IMR-90 (cell line): ENCODE results near the gene VAC14. TPM values are rescaled to one million over a fixed set of nuclear protein-coding genes. Genes with fewer than 3 reads are reported as not detected.
A peak's percentile ranks its signal among the peaks of the same experiment; 100 is the strongest.

Experiments
- ATAC-seq: fragments of 200-7000 bp; cut with Tn5 transposase; 2 replicates; pipeline ENCODE4 v1.9.1; 2020; ENCODE audit warnings: low read depth, mild to moderate bottlenecking, moderate library complexity
- BruUV-seq: library from RNA; stranded (reverse); fragments of 400-500 nt; replicated peaks from 2 replicates; lab custom pipeline; 2021; lab: Mats Ljungman, UMichigan
- CTCF ChIA-PET: fragments of 300-600 bp; formaldehyde crosslinking; extraction: SDS; loops from one replicate; lab custom pipeline; 2021; ENCODE audit warnings: antibody characterized with exemption; lab: Yijun Ruan, JAX
- POLR2A ChIA-PET: fragments of 300-600 bp; sonication (Branson Sonifier 250); formaldehyde crosslinking; loops from one replicate; lab custom pipeline; 2022; ENCODE audit warnings: antibody characterized with exemption; ENCODE audit not compliant: unreplicated experiment; lab: Charles Lee
- DNase-seq: peaks from one replicate; pipeline ENCODE4 v3.0.0; 2013
- H2AFZ ChIP-seq: replicated peaks from 2 replicates; pipeline ENCODE3; 2013; ENCODE audit warnings: low read length, mild to moderate bottlenecking; ENCODE audit not compliant: poor library complexity
- H2AK5ac ChIP-seq: 2 replicates; pipeline ENCODE4 v1.6.1; 2013; ENCODE audit warnings: low read depth, low read length, inconsistent platforms
- H2AK9ac ChIP-seq: replicated peaks from 2 replicates; pipeline ENCODE3; 2013; ENCODE audit warnings: mild to moderate bottlenecking, low read depth, low read length, moderate library complexity; ENCODE audit not compliant: poor library complexity
- H2BK120ac ChIP-seq: 2 replicates; pipeline ENCODE4 v1.6.1; 2013; ENCODE audit warnings: low read depth, low read length, inconsistent platforms
- H2BK15ac ChIP-seq: 3 replicates; pipeline ENCODE4 v1.6.1; 2013; ENCODE audit warnings: low read depth, low read length, inconsistent platforms
- H2BK20ac ChIP-seq: 2 replicates; pipeline ENCODE4 v1.6.1; 2013; ENCODE audit warnings: low read depth, mild to moderate bottlenecking, inconsistent platforms, low read length, moderate library complexity
- H2BK5ac ChIP-seq: 2 replicates; pipeline ENCODE4 v1.6.1; 2013; ENCODE audit warnings: mild to moderate bottlenecking, low read depth, low read length, inconsistent platforms; ENCODE audit not compliant: poor library complexity, severe bottlenecking
- H3K14ac ChIP-seq: replicated peaks from 2 replicates; pipeline ENCODE4 v1.6.1; 2013; ENCODE audit warnings: low read depth, low read length, inconsistent platforms
- H3K18ac ChIP-seq: 2 replicates; pipeline ENCODE4 v1.6.1; 2013; ENCODE audit warnings: low read depth, low read length, control low read depth
- H3K23ac ChIP-seq: 2 replicates; pipeline ENCODE4 v1.6.1; 2013; ENCODE audit warnings: low read depth, low read length, inconsistent platforms
- H3K27ac ChIP-seq: 2 replicates; pipeline ENCODE4 v1.5.1; 2013; ENCODE audit warnings: mild to moderate bottlenecking, control low read depth, low read length; ENCODE audit not compliant: insufficient read depth
- H3K27me3 ChIP-seq: 2 replicates; pipeline ENCODE4 v1.6.1; 2013; ENCODE audit warnings: low read length; ENCODE audit not compliant: control insufficient read depth, insufficient read depth
- H3K36me3 ChIP-seq: 2 replicates; pipeline ENCODE4 v1.6.1; 2013; ENCODE audit warnings: low read length, mixed read lengths; ENCODE audit not compliant: control insufficient read depth, insufficient read depth
- H3K4ac ChIP-seq: 2 replicates; pipeline ENCODE4 v1.6.1; 2013; ENCODE audit warnings: low read depth, low read length, inconsistent platforms
- H3K4me1 ChIP-seq: 2 replicates; pipeline ENCODE4 v1.6.1; 2013; ENCODE audit warnings: low read length, mixed read lengths; ENCODE audit not compliant: control insufficient read depth, insufficient read depth
- H3K4me2 ChIP-seq: 2 replicates; pipeline ENCODE4 v1.6.1; 2013; ENCODE audit warnings: low read depth, mild to moderate bottlenecking, control low read depth, low read length, moderate library complexity
- H3K4me3 ChIP-seq: 2 replicates; pipeline ENCODE4 v1.5.1; 2013; ENCODE audit warnings: low read depth, mild to moderate bottlenecking, control low read depth, low read length, moderate library complexity; ENCODE audit not compliant: insufficient read depth
- H3K56ac ChIP-seq: 2 replicates; pipeline ENCODE4 v1.6.1; 2013; ENCODE audit warnings: low read length, inconsistent platforms; ENCODE audit not compliant: insufficient read depth; ENCODE audit errors: extremely low read depth
- H3K79me1 ChIP-seq, 2 experiments: 2 replicates each; pipeline ENCODE4 v1.6.1; 2013; ENCODE audit warnings: low read length in 2 of 2, inconsistent platforms in 1 of 2, low read depth in 1 of 2
- H3K9ac ChIP-seq: 2 replicates; pipeline ENCODE4 v1.6.1; 2013; ENCODE audit warnings: low read depth, low read length, control low read depth
- H3K9me1 ChIP-seq: 2 replicates; pipeline ENCODE4 v1.6.1; 2013; ENCODE audit warnings: low read length, inconsistent platforms; ENCODE audit not compliant: insufficient read depth
- H3K9me3 ChIP-seq: 2 replicates; pipeline ENCODE4 v1.6.1; 2013; ENCODE audit warnings: low read length; ENCODE audit not compliant: control insufficient read depth, insufficient read depth
- H4K20me1 ChIP-seq: 2 replicates; pipeline ENCODE4 v1.6.1; 2013; ENCODE audit warnings: low read length, inconsistent platforms; ENCODE audit not compliant: insufficient read depth
- H4K5ac ChIP-seq: 2 replicates; pipeline ENCODE4 v1.6.1; 2013; ENCODE audit warnings: mild to moderate bottlenecking, low read depth, low read length, control low read depth
- H4K8ac ChIP-seq, 2 experiments: 2 replicates each; pipeline ENCODE4 v1.6.1; 2013; ENCODE audit warnings: low read depth in 2 of 2, low read length in 2 of 2, control low read depth in 1 of 2, inconsistent platforms in 1 of 2
- H4K91ac ChIP-seq: 2 replicates; pipeline ENCODE4 v1.6.1; 2013; ENCODE audit warnings: low read depth, low read length, inconsistent platforms; ENCODE audit not compliant: insufficient read depth
- BHLHE40 ChIP-seq: fragments of 150-350 bp; IDR thresholded peaks from 2 replicates; pipeline ENCODE4 v1.6.1; 2016; ENCODE audit warnings: mild to moderate bottlenecking, low read depth, low read length
- CEBPB ChIP-seq: IDR thresholded peaks from 2 replicates; pipeline ENCODE4 v1.6.1; 2012; ENCODE audit warnings: low read depth, low read length, improper control_type of control experiment
- CTCF ChIP-seq: conservative IDR thresholded peaks from 2 replicates; pipeline ENCODE4 v1.5.1; 2012; ENCODE audit warnings: mild to moderate bottlenecking, low read depth, low read length, improper control_type of control experiment
- ELK1 ChIP-seq: fragments of 150-350 bp; IDR thresholded peaks from 2 replicates; pipeline ENCODE4 v1.6.1; 2016; ENCODE audit warnings: low read depth, mild to moderate bottlenecking, low read length, moderate library complexity, borderline replicate concordance
- FOS ChIP-seq: fragments of 150-350 bp; IDR thresholded peaks from 2 replicates; pipeline ENCODE4 v1.6.1; 2016; ENCODE audit warnings: low read depth, low read length
- MAFK ChIP-seq: IDR thresholded peaks from 2 replicates; pipeline ENCODE4 v1.6.1; 2012; ENCODE audit warnings: low read depth, low read length, improper control_type of control experiment
- MAZ ChIP-seq: IDR thresholded peaks from 2 replicates; pipeline ENCODE4 v1.6.1; 2012; ENCODE audit warnings: low read depth, mild to moderate bottlenecking, low read length, improper control_type of control experiment, moderate library complexity, borderline replicate concordance
- MXI1 ChIP-seq: IDR thresholded peaks from 2 replicates; pipeline ENCODE4 v1.6.1; 2012; ENCODE audit warnings: low read depth, mild to moderate bottlenecking, low read length, moderate library complexity, borderline replicate concordance
- POLR2A ChIP-seq: IDR thresholded peaks from 2 replicates; pipeline ENCODE4 v1.6.1; 2012; ENCODE audit warnings: mild to moderate bottlenecking, low read depth, low read length
- RAD21 ChIP-seq: IDR thresholded peaks from 2 replicates; pipeline ENCODE4 v1.6.1; 2012; ENCODE audit warnings: low read length, improper control_type of control experiment
- RCOR1 ChIP-seq: IDR thresholded peaks from 2 replicates; pipeline ENCODE4 v1.6.1; 2012; ENCODE audit warnings: mild to moderate bottlenecking, low read length, improper control_type of control experiment; ENCODE audit not compliant: insufficient replicate concordance
- RFX5 ChIP-seq: IDR thresholded peaks from 2 replicates; pipeline ENCODE4 v1.8.0; 2012; ENCODE audit warnings: low read depth, mild to moderate bottlenecking, low read length, moderate library complexity
- SMC3 ChIP-seq: fragments of 150-350 bp; IDR thresholded peaks from 2 replicates; pipeline ENCODE4 v1.6.1; 2016; ENCODE audit warnings: low read depth, mild to moderate bottlenecking, antibody characterized with exemption, low read length, moderate library complexity
- USF2 ChIP-seq: fragments of 150-350 bp; IDR thresholded peaks from 2 replicates; pipeline ENCODE4 v1.6.1; 2017; ENCODE audit warnings: mild to moderate bottlenecking, antibody characterized with exemption, low read length, low read depth
- WGBS, 2 experiments: methylation state at CpG; one replicate each; pipeline versions ENCODE4 v1.1.5 to v1.1.7; 2013; ENCODE audit warnings: missing lambda C conversion rate in 2 of 2; ENCODE audit not compliant: insufficient read length in 1 of 2; ENCODE audit errors: extremely low coverage in 2 of 2; 5-methylcytosine and 5-hydroxymethylcytosine counted together
- dilution Hi-C: fragments of 300-500 bp; cut with HindIII; formaldehyde crosslinking; loops from one replicate; pipeline ENCODE4 v1.14.3; 2018; ENCODE audit warnings: low sequenced_read_pairs; ENCODE audit not compliant: unreplicated experiment
- in situ Hi-C: fragments of 300-500 bp; cut with MboI; formaldehyde crosslinking; loops from 3 replicates; pipeline ENCODE4 v1.14.3; 2019; ENCODE audit warnings: low sequenced_read_pairs, inconsistent platforms, mixed read lengths
- intact Hi-C: fragments of 100-400 bp; cut with micrococcal nuclease; formaldehyde crosslinking; loops from 2 replicates; pipeline ENCODE4 v1.10.0; 2022
- polyA plus RNA-seq, 3 experiments: library from polyadenylated mRNA; depleted of rRNA; stranded (reverse); fragments of >200 nt; gene quantifications; 2 replicates each; pipeline ENCODE4 v1.2.3, GENCODE V29; 2012; ENCODE audit warnings: low replicate concordance in 1 of 3
- total RNA-seq: library from RNA; depleted of rRNA; stranded (reverse); fragments of >200 nt; gene quantifications from 2 replicates; pipeline ENCODE4 v1.2.3, GENCODE V29; 2012

Gene VAC14
- total and polyA plus RNA-seq, 2 of the 4 experiments (the other 2 are of a cell fraction): 21.1 to 40.2 TPM

- dilution Hi-C loops: no loop called here
- TF ChIP-seq MXI1: no peak
- no peak for TF ChIP-seq ELK1
- TF ChIP-seq RAD21: no peak
- TF ChIP-seq RCOR1: no peak
- TF ChIP-seq RFX5: no peak
- TF ChIP-seq CTCF: no peak
- no peak for TF ChIP-seq POLR2A
- no peak for TF ChIP-seq MAFK
- TF ChIP-seq BHLHE40: no peak
- TF ChIP-seq MAZ: no peak
- TF ChIP-seq SMC3: no peak
- no peak for TF ChIP-seq CEBPB
- no peak for TF ChIP-seq USF2
- no peak for TF ChIP-seq FOS
- 94% methylated on average over 6 of the region's 8 CpGs; no CpG with 5 or more reads in 1 of the 2 experiments for WGBS, 2 experiments
- ChIA-PET POLR2A (no interaction called here), CTCF (interaction anchor here (1.0 kb wide), 1 partner anchor 18 kb away, joined by 3 read pairs; no protein-coding TSS in a partner anchor)
- in situ Hi-C loops: no loop called here
- Histone ChIP-seq H4K8ac (no peak overlapping the region), H3K9me3 (no peaks in the 10 kb centered on the region), H3K9me1 (peaks cover 28% of the 10 kb centered on the region), H2BK5ac (no peak overlapping the region), H2AK9ac (peak overlapping the region; percentile 5), H3K14ac (no peak overlapping the region), H3K27me3 (no peaks in the 10 kb centered on the region), H3K36me3 (peaks cover 1% of the 10 kb centered on the region), H3K4me2 (no peak overlapping the region), H3K4me3 (no peak overlapping the region), H3K27ac (no peak overlapping the region), H3K79me1 (peaks cover 0 to 42% of the 10 kb centered on the region in 2 experiments; a peak in 2 of 4 replicates), H2BK15ac (no peak overlapping the region), H4K5ac (no peak overlapping the region), H2AFZ (no peak overlapping the region), H3K18ac (no peak overlapping the region), H4K91ac (no peak overlapping the region), H3K9ac (no peak overlapping the region), H3K4me1 (peaks cover 20% of the 10 kb centered on the region), H2BK120ac (no peak overlapping the region), H2BK20ac (no peak overlapping the region), H3K23ac (no peak overlapping the region), H2AK5ac (no peak overlapping the region), H3K56ac (no peak overlapping the region), H4K20me1 (no peaks in the 10 kb centered on the region; the same call in 1 of the 2 replicates), H3K4ac (no peak overlapping the region)
- DNase-seq: no peak
- BruUV-seq: no TSS peak
- intact Hi-C loops: no loop called here
- no peak for ATAC-seq
These were observed 44.9 kb downstream of the VAC14 start for GRCh38 chr16:70756071-70756470.
